Embryonic facial prominence (tissue), 1 donor: ENCODE results near the gene SET.

Experiments used
- DNase-seq: peaks from one replicate; pipeline ENCODE4 v3.0.0-alpha.2; 2016; ENCODE audit errors: extremely low spot score

Gene SET

DNA sequence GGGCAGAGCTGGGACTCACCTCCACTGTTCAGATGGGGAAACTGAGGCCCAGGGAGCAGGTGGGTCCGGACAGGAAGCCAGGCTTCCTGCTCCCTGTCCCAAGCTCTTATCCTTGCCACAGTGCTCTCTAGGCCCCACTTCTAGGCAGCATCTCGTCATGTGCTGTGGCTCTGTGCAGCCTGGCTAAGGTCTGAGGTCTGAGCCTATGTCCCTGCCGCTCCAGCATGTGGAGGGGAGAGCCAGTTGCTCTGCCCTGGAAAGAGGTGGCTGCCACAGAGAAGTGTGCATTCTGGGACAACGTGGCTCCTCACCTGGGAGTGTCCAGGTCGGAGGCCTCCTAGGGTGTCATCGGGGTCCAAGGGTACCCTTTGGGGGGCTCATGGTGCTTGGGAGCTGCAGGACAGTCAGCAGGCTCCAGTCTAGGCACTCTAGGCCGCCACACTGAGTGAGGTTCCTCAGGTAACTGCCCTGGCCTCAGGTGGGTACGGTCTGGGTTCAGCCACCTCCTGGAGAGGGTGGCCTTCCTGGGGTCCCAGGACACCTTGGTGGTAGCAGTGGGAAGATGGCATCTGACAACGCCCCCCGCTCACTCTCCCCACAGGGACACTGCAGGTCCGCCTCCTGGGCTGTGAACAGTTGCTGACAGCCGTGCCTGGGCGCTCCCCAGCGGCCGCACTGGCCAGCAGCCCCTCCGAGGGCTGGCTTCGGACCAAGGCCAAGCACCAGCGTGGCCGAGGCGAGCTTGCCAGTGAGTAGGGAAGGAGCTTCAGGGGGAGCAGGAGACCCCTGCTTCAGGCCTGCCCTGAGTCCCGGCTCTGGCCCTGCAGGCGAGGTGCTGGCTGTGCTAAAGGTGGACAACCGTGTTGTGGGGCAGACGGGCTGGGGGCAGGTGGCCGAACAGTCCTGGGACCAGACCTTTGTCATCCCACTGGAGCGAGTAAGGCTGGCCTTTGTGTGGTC lies 23.7 kb downstream of the SET start:
- DNase-seq, result no peak

DNA sequence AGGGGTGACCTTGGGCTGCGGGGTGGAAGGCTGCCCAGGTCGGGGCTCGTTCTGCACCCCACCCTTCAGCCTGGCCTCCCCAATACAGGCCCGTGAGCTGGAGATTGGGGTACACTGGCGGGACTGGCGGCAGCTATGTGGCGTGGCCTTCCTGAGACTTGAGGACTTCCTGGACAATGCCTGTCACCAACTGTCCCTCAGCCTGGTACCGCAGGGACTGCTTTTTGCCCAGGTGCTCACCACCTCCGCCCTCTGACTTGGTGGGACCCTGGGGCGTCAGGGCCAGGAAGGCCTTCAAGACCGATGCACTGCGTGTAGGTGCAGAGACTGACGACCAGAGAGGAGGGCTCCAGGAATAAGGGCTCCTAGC lies 24.4 kb downstream of the SET start:
- no peak for DNase-seq

DNA sequence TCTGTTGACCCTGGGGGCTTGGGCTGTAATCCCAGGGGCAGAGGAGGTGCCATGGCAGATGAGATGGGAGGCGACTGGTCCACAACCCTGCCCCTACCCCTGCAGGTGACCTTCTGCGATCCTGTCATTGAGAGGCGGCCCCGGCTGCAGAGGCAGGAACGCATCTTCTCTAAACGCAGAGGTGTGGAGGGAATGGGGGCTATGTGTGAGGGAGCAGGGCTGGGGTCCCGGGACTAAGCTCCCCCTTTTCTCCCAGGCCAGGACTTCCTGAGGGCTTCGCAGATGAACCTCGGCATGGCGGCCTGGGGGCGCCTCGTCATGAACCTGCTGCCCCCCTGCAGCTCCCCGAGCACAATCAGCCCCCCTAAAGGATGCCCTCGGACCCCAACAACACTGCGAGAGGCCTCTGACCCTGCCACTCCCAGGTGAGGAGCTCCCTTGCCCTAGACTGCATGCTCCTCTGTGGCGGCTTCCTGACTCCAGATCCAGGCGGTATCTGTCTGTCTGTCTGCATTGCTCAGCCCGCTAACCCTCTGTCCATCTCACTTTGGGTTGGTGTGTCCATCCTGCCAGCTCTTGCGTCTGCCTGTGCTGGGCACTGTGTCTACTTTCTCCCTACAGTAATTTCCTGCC lies 25.0 kb downstream of the SET start:
- no peak for DNase-seq

DNA sequence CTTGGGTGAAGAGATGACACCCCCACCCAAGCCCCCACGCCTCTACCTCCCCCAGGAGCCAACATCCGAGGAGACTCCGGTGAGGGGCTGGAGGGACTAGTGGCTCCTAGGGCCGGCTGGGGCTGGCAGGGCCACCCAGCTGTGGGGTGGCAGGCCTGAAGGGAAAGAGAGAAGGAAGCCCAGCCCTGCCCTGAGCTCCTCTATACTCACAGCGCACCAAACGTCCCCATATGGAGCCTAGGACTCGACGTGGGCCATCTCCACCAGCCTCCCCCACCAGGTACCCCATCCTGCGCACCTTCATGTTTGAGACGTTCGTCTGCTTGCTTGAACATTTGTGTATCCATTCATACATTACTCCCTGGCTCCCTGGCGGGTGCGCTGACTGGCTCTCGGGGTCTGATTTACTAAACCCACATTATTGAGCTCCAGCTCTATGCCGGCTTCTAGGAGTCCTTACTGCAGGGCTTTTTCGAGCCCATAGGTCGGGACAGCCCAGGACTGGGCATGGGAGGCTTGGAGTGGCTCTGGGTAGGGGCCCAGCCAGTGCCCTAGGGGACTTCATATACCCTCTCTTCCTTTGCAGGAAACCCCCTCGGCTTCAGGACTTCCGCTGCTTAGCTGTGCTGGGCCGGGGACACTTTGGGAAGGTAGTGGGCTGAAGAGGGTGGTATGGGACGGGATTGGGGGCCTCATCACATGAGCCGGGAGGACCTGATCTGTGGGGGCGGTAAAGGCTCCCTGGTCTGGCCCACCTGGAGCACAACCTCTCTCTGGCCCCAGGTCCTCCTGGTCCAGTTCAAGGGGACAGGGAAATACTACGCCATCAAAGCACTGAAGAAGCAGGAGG lies 25.8 kb downstream of the SET start:
- DNase-seq, result no peak

DNA sequence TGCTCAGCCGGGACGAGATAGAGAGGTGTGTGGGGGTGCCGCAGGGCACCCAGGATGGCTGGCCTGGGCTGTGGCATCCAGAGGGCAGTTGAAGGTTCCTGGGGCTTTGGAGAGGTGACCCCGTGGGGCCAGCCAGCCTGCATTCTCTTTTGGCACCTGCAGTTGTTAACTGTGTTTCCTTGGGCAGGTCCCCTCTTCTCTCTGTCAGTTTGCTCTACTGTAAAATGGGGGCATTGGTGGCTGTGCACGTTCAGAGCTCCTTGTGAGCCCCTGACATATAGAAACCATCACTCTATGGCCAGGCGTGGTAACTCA lies 26.4 kb downstream of the SET start:
- DNase-seq, result no peak

DNA sequence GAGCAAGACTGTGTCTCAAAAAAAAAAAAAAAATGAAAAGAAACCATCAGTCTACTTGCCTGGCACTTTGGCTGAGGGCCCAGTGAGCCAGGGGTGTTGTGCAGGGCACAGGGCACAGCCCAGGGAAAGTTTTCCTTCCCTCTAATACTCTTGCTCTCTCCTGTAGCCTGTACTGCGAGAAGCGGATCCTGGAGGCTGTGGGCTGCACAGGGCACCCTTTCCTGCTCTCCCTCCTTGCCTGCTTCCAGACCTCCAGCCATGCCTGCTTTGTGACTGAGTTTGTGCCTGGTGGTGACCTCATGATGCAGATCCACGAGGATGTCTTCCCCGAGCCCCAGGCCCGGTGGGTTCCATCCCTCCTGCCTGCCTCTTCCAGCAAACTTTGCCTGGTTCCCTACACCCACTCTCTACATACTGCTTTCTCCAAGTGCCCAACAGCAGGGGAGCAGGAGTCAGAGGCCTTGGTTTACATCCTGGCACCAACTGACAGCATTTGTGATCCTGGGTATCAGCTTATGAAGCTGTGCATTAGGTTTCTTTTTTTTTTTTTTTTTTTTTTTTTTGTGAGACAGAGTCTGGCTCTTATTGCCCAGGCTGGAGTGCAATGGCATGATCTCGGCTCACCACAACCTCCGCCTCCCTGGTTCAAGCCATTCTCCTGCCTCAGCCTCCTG lies 27.7 kb downstream of the SET start:
- DNase-seq, result no peak

DNA sequence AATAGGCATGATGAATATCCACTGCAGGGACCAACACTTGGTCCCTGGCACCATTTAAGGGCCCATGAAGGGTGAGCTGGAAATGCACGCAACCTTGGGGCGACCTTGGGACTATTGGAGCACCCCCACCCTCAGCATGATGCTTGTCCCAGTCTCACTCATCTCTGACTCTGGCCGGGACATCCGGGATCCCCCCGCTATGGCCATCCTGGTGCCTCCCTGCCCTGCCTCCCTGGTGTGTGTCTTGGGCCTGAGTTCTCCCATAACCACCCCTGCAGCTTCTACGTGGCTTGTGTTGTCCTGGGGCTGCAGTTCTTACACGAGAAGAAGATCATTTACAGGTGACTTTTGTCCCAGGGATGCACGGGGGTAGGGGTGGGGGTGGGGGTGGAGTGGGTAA lies 29.0 kb downstream of the SET start:
- DNase-seq, result no peak

DNA sequence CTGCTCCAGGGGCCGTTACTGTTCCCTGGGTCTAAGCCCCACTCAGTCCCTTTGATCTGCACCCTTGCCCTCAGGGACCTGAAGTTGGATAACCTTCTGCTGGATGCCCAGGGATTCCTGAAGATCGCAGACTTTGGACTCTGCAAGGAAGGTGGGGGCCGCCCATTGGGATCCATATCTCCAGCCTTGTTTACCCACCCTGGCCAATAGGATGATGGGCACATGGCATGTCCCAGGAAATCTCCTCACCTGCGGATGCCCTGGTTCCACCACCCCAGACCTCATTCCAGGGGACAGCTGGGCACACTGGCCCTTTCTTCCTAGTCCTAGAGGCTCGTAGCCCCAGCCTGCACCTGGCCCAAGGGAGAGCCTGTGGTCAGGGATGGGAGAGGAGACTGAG lies 29.5 kb downstream of the SET start:
- DNase-seq, result no peak

DNA sequence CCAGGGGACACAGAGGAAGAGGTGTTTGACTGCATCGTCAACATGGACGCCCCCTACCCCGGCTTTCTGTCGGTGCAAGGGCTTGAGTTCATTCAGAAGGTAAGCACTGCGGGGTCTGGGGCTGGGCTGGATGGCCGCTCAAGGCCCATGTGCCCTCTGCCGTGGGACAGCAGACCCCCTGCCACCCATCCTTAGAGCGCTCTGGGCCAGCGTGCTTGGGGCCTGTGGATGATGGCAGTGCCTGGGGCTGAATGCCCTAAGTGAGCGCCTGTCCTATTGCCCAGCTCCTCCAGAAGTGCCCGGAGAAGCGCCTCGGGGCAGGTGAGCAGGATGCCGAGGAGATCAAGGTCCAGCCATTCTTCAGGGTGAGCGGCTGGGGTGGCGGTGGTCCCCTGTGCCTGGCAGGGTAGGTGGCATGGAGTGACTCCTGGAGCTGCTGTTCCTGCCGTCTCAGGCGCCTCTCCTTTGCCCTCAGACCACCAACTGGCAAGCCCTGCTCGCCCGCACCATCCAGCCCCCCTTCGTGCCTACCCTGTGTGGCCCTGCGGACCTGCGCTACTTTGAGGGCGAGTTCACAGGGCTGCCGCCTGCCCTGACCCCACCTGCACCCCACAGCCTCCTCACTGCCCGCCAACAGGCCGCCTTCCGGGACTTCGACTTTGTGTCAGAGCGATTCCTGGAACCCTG lies 31.0 kb downstream of the SET start:
- no peak for DNase-seq

DNA sequence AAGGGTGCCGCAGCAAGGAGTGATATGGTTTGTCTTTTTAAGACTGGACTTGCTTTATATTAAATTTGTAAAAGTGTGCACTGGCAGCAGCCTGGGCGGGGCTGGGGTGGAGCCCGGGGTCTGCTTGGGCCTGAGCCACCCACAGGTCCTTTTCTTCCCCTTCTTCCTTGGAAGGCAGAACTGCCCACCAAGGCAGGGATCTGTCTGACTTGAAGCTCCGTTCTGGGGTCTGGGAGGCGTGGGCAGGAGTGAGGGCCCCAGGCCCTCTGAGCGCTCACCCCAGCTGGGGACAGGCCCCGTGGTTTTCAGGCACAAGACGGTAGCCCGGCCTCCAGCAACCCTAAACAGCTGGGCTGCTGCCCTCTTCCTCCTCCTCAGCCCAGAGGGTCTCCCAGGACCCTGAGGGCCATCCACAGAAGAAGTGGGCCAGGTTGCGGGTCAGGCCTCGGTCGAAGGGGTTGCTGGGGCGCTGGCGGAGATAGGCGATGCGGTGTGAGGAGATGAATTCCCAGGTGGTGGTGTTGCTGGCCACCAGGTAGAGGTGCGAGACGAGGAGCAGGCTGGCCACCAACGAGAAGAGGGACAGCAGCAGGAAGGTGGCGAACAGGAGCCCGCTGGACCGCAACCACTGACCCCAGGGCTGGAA lies 31.9 kb downstream of the SET start:
- no peak for DNase-seq

DNA sequence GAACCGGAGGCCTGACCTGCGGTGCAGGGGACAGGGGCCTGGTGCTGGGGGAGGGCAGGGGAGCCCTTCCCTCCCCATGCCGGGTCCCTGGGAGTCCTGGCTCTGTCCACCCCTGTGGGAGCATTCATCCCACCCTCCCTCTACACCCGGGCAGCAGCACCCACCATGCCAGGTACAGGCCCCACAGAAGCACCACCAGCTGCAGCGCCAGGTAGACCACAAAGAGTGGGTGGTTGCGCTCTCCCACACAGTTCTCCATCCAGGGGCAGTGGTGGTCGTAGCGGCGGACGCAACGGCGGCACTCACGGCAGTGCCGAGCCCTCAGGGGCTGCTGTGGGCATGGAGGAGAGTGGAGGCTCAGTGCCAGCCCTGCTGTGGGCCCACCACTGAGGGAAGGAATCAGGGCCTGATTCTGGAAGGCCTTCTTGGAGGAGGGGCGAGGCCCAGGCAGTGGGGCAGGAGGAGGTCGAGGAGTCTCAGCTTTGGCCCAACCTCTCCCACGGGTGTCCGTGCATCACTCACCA lies 32.5 kb downstream of the SET start:
- no peak for DNase-seq

DNA sequence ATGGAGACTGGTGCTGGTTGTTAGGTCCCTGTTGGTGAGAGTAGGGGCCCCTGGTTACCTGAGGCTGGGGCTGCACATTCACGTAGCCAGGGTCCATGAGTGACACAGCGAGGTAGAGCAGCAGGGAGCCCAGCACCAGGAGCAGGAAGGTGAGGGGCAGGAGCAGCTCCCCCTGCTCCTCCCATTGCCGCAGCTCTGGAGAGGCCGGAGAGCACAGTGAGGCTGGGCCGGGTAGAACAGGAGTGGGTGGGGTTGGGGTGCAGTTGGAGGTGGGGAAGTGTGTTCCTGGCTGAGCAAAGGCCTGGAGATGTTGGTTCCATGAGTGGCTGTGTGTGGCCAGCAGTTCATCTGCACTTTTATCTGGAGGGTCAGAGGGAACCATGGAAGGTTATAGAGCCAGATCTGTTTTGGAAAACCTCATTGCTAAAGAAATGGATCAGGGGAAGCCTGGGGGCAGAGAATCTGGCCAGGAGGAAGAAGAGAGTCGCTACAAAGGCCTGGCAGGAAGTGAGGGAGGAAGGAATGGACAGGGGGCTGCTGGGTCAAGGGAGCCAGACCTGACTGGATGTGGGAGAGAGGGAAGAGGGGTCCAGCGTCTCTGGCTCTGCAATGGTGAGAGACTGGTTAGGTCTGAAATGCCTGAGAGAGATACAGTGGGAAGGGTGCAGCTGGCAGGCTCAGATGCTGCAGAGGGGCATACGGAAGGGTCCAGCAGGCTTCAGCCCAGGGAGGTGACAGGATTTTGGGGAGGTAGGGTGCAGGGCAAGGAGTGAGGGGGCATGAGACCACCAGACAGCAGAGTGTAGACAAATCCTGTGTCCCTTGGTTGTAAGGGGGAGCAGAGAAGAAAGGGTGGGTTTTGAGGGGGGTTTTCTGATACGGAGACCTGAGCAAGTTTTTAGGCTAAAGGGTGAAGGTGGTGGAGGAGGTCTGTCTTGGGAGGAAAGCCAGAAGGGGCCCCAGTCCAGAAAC lies 33.6 kb downstream of the SET start:
- DNase-seq, result no peak

DNA sequence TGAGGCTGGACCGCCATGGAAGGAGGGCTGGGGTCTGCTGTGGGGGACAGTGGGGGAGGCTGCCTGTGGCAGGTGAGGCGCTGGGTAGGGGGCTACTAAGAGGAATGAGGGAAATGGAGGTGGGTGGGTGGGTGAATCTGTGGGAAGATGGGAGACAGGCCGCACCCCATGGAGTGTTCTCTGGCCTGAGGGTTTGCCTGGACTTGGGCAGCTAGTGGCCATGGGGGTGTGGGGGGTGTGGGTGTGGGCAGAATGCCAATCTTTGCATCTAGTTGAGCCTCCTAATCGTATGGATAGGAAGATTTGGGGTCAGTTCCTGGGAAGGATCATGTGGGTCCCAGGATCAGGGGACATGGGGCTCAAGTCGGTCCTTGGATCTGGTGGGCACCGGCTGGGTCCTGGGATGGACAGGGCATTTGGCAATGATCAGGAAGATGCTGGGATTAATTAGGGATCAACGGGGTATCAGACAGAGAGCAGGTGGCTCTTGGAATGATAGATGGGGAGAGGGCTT lies 34.4 kb downstream of the SET start:
- DNase-seq, result no peak

DNA sequence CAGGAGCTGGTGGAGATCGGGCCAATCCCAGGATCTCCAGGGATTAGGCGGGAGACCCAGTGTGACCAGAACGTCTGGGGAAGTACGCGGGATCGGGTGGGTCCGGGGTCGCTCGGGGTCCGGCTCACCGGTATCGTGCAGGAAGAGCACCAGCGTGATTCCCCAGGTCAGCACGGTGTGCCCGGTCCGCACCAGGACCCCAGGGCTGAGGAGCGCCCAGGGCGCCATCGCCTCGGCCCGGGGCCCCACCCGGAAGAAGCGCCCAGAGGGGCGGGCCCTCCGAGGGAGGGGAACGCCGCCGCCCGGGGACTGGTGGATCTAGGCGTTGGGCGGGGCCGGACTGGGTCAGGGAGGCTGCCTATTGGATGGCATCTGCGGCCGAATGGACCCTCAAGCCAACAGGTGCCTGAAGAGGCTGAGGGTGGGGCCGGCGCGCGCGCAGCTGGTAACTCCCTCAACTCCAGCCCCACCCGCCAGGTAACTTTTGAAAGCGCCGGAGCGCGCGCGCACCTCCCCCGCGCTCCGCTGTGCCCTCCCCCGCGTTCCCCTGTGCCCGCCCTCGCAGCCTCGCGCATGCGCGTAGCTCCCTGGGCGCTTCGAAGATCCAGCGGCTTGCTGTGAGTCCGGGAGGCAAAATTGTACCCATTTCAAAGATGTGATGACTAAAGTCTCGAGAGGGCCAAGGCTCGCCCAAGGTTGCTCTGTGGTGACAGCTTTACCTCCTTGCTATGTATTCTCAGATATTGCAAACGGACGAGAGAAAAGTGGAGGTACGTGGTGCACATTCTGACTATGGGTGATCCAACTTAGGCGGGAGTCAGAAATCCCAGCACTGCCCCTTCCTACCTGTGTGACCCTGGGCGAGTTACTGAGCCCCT lies 35.1 kb downstream of the SET start, which contains the start of gene ZDHHC12:
TSS of gene ZDHHC12 (minus strand) at position 262 of the 878 bp plus-strand sequence. CDS start at position 228, 34 bp downstream.
- peak; percentile 52 for DNase-seq

DNA sequence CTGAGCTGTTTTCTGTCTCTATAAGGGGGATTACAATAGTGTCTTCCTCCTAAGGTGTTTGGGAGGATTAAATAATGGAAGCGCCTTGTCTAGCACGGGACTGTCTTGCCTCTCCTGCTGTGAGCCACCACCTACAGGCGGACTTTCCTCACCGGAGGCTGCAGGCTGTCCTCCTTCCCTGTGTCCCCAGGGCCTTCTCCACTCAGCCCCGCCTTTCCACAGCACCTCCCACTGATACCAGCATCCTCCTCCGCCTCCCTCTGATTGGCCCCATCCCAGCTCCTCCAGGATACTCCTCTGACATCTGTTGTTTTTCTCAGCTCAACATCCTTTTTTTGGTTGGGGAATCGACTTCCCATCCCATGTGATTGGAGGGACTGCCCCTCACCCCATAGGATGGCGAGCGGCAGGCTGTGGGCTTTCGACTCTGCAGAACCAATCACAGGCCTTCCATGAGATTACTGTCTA lies 35.8 kb downstream of the SET start:
- DNase-seq, result no peak

DNA sequence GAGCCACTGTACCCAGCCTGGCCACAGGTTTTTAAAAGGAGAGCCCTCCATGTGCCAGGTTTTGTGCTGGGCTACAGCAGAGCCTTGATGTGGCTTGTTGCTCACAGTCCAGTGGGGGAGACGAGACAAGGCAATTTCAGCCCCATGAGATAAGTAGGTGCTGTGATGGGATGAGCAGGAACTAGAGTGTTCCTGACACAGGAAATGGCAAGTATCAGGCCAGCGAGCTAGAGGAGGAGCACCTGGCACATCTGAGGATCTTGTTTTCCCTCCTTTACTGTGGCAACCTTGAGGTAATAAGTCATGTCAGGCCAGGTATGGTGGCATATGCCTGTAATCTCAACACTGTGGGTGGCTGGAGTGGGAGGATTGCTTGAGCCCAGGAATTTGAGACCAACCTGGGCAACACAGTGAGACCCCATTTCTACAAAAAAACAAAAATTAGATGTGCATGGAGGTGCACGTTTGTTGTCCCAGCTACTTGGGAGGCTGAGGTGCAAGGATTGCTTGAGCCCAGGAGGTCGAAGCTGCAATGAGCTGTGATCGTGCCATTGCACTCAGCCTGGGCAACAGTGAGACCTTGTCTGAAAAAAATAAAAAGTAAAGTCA lies 38.7 kb downstream of the SET start:
- DNase-seq, result no peak

DNA sequence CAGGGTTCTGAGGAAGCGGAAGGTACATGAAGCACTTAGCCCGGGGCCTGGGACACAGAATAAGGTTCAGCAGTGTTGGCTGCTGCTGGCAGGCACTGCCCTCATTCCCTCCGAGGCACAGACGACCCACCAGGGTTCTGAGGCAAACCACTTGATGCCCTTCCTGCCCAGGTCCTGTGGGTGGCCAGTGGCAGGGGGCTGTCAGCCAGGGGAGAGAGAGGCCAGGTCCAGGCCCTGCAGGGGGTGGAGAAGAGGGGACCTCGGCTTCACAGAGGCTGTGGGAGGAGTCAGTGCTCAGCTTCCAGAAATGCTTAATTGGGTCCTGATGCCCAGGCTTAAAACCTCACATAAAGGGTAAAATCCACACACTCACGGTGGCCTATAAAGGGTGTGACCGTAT lies 39.3 kb downstream of the SET start:
- no peak for DNase-seq

DNA sequence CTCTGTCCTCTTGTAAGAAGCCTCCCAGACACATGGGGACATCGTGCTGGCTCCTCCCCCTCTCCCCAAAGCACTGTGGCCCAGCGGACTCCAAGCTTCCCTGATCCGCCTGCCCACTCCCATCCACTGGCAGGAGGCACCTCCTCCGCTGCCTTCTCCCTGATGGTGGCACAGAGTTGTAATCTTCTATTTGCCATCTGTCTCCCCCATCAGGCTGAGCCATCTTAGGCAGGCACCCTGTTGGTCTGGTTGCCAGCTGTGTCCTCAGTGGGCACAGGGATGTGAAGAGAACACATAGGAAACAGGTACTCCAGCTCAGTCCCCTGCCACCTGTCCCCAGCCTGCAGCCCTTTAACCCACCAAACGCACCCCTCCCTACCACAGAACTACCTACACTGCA lies 40.3 kb downstream of the SET start:
- no peak for DNase-seq
